H1 (cell line): ENCODE data around the gene PLEKHM3.

Source experiments
- EZH2 ChIP-seq: fragments of 200-600 bp; sonication (generic); IDR thresholded peaks from 2 replicates; pipeline ENCODE4 v1.7.1; 2012; ENCODE audit warnings: low read depth, mild to moderate bottlenecking, moderate library complexity, low read length, inconsistent platforms; ENCODE audit not compliant: severe bottlenecking
- RXRA ChIP-seq: IDR thresholded peaks from 2 replicates; pipeline ENCODE4 v1.6.1; 2011; ENCODE audit warnings: low read depth, mild to moderate bottlenecking, low read length, moderate library complexity; ENCODE audit not compliant: insufficient read depth
- ZNF274 ChIP-seq: IDR thresholded peaks from 2 replicates; pipeline ENCODE4 v1.7.0; 2012; ENCODE audit warnings: low read length, borderline replicate concordance; ENCODE audit errors: extremely low read depth
- TF ChIP-seq, protein P1 (sequence below), 3 experiments: IDR thresholded peaks; 1 replicate in 2 of 3; 2 replicates in 1 of 3; pipeline versions ENCODE4 v1.5.1 to v1.6.1; 2011; ENCODE audit warnings: low read length in 3 of 3, mild to moderate bottlenecking in 3 of 3, inconsistent platforms in 2 of 3, low read depth in 1 of 3, moderate library complexity in 1 of 3; ENCODE audit not compliant: insufficient read depth in 1 of 3; ENCODE audit errors: control extremely low read depth in 1 of 3
- TF ChIP-seq, protein P2 (sequence below): fragments of 300-600 bp; sonication (generic); IDR thresholded peaks from 2 replicates; pipeline ENCODE4 v1.7.1; 2012; ENCODE audit warnings: low read length, moderate library complexity, mild to moderate bottlenecking, inconsistent platforms; ENCODE audit not compliant: insufficient replicate concordance

DNA sequence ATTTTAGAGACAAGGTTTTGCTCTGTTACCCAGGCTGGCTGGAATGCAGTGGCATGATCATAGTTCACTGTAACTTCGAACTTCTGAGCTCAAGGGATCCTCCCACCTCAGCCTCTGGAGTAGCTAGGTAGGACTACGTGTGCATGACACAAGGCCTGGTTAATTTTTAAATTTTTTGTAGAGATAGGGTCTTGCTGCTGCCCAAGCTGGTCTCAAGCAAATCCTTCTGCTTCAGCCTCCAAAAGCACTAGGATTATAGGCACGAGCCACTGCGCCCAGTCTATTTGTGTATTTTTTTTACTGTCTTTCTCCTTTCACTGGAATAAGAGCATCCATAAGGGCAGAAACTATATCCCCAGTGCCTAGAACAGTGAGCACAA lies 89.3 kb downstream of the PLEKHM3 start:
- TF ChIP-seq, protein P1, sequence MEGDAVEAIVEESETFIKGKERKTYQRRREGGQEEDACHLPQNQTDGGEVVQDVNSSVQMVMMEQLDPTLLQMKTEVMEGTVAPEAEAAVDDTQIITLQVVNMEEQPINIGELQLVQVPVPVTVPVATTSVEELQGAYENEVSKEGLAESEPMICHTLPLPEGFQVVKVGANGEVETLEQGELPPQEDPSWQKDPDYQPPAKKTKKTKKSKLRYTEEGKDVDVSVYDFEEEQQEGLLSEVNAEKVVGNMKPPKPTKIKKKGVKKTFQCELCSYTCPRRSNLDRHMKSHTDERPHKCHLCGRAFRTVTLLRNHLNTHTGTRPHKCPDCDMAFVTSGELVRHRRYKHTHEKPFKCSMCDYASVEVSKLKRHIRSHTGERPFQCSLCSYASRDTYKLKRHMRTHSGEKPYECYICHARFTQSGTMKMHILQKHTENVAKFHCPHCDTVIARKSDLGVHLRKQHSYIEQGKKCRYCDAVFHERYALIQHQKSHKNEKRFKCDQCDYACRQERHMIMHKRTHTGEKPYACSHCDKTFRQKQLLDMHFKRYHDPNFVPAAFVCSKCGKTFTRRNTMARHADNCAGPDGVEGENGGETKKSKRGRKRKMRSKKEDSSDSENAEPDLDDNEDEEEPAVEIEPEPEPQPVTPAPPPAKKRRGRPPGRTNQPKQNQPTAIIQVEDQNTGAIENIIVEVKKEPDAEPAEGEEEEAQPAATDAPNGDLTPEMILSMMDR (IDR thresholded peaks at IDR 0.05; ENCODE audit: control extremely low read depth in 1 of 3, insufficient read depth in 1 of 3, low read depth in 1 of 3, low read length in 3 of 3), result no peak
- TF ChIP-seq EZH2, result no peak
- TF ChIP-seq, protein P2, sequence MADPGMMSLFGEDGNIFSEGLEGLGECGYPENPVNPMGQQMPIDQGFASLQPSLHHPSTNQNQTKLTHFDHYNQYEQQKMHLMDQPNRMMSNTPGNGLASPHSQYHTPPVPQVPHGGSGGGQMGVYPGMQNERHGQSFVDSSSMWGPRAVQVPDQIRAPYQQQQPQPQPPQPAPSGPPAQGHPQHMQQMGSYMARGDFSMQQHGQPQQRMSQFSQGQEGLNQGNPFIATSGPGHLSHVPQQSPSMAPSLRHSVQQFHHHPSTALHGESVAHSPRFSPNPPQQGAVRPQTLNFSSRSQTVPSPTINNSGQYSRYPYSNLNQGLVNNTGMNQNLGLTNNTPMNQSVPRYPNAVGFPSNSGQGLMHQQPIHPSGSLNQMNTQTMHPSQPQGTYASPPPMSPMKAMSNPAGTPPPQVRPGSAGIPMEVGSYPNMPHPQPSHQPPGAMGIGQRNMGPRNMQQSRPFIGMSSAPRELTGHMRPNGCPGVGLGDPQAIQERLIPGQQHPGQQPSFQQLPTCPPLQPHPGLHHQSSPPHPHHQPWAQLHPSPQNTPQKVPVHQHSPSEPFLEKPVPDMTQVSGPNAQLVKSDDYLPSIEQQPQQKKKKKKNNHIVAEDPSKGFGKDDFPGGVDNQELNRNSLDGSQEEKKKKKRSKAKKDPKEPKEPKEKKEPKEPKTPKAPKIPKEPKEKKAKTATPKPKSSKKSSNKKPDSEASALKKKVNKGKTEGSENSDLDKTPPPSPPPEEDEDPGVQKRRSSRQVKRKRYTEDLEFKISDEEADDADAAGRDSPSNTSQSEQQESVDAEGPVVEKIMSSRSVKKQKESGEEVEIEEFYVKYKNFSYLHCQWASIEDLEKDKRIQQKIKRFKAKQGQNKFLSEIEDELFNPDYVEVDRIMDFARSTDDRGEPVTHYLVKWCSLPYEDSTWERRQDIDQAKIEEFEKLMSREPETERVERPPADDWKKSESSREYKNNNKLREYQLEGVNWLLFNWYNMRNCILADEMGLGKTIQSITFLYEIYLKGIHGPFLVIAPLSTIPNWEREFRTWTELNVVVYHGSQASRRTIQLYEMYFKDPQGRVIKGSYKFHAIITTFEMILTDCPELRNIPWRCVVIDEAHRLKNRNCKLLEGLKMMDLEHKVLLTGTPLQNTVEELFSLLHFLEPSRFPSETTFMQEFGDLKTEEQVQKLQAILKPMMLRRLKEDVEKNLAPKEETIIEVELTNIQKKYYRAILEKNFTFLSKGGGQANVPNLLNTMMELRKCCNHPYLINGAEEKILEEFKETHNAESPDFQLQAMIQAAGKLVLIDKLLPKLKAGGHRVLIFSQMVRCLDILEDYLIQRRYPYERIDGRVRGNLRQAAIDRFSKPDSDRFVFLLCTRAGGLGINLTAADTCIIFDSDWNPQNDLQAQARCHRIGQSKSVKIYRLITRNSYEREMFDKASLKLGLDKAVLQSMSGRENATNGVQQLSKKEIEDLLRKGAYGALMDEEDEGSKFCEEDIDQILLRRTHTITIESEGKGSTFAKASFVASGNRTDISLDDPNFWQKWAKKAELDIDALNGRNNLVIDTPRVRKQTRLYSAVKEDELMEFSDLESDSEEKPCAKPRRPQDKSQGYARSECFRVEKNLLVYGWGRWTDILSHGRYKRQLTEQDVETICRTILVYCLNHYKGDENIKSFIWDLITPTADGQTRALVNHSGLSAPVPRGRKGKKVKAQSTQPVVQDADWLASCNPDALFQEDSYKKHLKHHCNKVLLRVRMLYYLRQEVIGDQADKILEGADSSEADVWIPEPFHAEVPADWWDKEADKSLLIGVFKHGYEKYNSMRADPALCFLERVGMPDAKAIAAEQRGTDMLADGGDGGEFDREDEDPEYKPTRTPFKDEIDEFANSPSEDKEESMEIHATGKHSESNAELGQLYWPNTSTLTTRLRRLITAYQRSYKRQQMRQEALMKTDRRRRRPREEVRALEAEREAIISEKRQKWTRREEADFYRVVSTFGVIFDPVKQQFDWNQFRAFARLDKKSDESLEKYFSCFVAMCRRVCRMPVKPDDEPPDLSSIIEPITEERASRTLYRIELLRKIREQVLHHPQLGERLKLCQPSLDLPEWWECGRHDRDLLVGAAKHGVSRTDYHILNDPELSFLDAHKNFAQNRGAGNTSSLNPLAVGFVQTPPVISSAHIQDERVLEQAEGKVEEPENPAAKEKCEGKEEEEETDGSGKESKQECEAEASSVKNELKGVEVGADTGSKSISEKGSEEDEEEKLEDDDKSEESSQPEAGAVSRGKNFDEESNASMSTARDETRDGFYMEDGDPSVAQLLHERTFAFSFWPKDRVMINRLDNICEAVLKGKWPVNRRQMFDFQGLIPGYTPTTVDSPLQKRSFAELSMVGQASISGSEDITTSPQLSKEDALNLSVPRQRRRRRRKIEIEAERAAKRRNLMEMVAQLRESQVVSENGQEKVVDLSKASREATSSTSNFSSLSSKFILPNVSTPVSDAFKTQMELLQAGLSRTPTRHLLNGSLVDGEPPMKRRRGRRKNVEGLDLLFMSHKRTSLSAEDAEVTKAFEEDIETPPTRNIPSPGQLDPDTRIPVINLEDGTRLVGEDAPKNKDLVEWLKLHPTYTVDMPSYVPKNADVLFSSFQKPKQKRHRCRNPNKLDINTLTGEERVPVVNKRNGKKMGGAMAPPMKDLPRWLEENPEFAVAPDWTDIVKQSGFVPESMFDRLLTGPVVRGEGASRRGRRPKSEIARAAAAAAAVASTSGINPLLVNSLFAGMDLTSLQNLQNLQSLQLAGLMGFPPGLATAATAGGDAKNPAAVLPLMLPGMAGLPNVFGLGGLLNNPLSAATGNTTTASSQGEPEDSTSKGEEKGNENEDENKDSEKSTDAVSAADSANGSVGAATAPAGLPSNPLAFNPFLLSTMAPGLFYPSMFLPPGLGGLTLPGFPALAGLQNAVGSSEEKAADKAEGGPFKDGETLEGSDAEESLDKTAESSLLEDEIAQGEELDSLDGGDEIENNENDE, result no peak
- no peak for TF ChIP-seq ZNF274
- no peak for TF ChIP-seq RXRA
